Gastrocnemius medialis (tissue), 4 donors: ENCODE measurements around the gene NUP43.

ENCODE experiments used
- POLR2A ChIP-seq, 2 donors: fragments of 450-650 bp; IDR thresholded peaks; one replicate each; pipeline ENCODE4 v1.6.1; 2017; ENCODE audit warnings: antibody characterized with exemption in 2 of 2, mild to moderate bottlenecking in 2 of 2, moderate library complexity in 2 of 2
- TF ChIP-seq, protein P1 (sequence below), 5 experiments: fragments of 450-650 bp in 3 of 5; fragments of 200-600 bp in 2 of 5; sonication (generic) in 2 of 5; IDR thresholded peaks in 4 of 5; conservative IDR thresholded peaks in 1 of 5; 1 replicate in 4 of 5; 2 replicates in 1 of 5; pipeline ENCODE4 v1.5.1; 2016 to 2019; ENCODE audit warnings: antibody characterized with exemption in 5 of 5, mild to moderate bottlenecking in 3 of 5, moderate library complexity in 3 of 5

DNA sequence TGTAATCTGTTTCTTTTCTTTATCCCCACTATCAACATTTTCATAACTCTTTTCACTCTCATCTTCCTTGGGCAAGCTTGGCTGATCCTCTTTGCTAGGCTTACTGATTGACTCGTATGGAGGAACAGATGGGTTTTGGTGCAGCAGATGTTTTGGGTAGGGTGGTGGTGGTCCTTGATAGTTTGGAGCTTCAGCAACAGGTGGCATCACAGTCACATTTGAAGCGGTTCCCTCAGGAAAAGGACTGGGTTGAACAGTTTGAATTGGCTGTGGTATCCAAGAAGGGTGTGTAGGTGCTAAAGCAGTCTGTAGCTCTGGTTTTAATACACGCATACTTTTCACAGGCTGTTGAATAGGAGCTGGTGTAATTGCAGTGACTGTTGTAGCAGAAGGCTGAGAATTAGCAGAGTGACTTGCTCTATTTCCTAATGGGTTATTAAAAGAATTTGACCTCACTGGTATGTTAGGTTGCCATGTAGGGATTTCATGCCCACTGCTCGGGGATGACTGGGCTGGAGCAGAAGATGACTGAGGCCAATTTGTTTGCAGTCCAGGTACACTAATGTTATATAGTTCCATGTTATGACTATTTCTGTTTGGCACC, 63.0 kb downstream of the NUP43 start:
- no peak for TF ChIP-seq POLR2A (IDR thresholded peaks at IDR 0.05)
- TF ChIP-seq, protein P1, sequence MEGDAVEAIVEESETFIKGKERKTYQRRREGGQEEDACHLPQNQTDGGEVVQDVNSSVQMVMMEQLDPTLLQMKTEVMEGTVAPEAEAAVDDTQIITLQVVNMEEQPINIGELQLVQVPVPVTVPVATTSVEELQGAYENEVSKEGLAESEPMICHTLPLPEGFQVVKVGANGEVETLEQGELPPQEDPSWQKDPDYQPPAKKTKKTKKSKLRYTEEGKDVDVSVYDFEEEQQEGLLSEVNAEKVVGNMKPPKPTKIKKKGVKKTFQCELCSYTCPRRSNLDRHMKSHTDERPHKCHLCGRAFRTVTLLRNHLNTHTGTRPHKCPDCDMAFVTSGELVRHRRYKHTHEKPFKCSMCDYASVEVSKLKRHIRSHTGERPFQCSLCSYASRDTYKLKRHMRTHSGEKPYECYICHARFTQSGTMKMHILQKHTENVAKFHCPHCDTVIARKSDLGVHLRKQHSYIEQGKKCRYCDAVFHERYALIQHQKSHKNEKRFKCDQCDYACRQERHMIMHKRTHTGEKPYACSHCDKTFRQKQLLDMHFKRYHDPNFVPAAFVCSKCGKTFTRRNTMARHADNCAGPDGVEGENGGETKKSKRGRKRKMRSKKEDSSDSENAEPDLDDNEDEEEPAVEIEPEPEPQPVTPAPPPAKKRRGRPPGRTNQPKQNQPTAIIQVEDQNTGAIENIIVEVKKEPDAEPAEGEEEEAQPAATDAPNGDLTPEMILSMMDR (IDR thresholded peaks at IDR 0.05 in 4 of 5, conservative IDR thresholded peaks at IDR 0.05 in 1 of 5), result no peak
